IPS-11a (cell line): ENCODE results near the gene LAIR1.
"Not testable (repeated sequence)": the region's sequence is repeated elsewhere in the genome, so short reads cannot be mapped to it uniquely, and the experiment has no call there.

Experiments used
- H3K4me3 ChIP-seq: one replicate; pipeline ENCODE4 v1.5.1; 2013; ENCODE audit warnings: low read depth, low read length, control low read depth

Gene LAIR1

DNA sequence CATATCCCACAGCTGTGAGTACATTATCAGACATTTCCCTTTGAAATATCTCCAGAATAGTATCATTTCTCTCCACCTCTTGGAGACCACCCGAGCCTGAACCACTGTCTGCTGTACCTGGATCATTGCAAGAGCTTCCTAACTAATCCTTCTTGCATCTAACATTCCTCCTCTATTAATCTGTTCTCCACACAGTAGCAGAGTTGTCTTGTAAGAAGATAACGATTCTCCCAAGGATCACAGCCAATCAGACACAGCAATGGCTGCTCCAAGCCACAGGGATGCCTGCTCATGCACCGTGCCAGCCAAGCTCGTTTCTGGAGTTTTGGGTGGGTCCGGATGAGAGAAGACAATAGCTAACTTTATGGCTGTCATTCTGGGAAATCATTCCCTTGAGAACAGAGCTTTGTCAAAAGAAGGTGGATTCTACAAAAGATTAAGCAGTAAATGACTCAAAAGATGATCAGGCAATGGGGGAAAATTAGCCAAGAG, 14.5 kb upstream of the LAIR1 start:
- no peak overlapping the region for H3K4me3 ChIP-seq

DNA sequence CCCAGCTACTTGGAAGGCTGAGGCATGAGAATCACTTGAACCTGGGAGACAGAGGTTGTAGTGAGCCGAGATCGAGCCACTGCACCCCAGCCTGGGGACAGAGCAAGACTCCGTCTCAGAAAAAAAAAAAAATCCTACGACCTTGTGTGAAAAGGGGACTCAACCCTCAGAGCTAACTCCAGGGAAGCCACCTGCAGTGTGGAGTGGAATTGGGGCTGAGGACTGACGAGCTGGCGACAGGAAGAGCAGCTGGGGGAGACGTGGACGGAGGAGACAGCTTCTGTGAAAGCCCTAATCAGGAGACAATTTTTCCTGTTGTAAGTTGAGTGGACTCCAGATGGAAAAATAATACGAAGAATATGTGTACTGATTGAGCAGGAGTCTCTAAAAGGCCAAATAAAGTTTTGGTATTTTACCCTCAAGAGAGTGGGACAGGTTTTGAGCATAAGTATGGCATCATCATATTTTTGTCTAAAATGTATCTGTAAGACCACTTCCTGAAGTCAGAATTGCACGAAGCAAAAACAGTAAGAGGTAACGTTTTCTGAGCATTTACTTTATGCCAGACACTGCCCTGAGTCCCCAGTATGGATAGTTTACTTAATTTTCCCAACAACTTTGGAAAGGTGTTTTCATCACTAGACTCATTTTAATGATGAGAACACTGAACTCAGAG, 12.0 kb upstream of the LAIR1 start:
- H3K4me3 ChIP-seq, result no peak overlapping the region

DNA sequence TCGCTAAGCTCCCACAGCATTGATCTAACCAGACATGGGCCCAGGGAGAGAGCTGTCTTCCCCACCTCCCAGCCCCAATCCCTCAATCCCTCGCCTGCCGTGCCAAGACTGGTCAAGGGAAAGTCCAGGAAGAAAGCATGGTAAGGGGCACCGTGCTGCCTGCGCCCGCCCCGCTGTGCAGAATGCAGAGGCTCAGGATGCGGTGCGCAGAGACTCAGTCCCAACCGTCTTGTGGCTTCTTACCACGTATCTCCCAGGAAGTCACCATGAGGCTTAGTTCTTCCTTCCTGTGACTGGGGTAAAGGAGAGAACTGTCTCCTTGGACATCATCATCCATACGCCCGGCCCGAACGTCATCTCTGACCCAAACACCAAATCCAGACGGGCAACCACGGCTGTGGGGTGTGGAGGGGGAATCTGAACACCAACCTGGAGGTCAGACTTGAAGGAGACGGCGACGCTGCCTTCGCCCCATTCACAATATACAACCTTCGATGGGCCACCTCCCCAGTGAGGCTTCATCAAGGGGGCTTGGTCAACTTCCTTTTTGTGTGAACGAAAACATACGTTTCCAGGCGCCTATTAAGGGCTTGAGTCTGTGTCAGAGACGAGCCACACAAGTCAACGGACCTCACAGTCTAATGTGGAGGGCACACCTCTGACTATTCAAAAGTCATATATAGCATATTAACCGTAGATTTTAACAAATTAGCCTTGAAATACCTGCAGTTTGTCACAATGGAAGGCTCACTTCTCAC, 10.6 kb upstream of the LAIR1 start:
- not testable (repeated sequence) for H3K4me3 ChIP-seq

DNA sequence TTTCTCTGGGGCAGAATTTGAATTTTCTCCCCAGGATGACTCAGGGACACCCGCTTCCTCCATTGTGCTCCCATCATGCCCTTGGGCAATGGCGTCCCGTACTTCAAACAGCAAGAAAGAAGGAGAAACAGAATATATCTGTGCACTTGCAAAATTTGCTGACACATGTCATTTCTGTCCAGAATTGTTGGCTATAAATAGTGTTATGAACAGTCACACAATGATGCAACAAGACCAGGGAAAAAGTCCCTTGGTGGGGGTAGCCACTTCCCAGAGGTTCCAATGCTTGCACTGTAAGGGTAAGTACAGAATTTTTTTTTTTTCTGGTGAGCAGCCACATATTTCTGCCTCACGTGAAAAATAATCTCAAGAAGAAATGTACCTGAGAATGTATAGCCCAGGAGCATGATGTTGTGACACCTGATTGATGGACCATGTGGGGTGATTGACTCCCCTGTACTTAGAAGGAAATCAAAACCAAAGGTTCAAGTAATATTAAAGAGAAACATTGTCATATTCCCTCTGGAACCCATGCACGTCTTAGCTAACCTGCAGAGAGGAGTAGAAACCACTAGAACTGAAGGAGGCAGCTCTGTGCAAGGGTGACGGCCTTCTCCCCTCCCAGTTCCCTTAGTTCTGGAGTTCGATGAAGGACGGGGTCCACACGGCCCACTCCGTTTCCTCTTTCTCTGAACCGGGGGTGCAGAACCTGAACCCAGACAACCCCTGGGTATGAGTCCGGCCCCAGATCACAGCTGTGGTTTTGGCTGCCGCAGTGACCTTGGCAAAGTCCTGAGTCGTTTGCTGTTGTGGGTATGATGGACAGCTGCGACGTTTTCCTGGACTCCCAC, 9.3 kb upstream of the LAIR1 start:
- no peak overlapping the region for H3K4me3 ChIP-seq

DNA sequence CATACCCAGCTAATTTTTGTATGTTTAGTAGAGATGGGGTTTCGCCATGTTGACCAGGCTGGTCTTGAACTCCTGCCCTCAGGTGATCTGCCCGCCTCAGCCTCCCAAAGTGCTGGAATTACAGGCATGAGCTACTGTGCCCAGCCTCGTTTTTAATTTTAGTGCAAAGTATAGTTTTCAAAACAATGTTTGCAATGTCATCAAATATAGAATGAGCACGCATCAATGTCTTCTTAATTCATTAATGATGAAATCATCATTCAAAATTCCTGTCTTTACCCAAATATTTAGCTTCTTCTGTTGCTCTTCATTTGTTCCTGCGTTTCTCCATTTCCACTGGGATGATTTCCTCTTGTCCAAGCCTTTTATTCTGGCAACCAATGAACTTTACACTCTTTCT, 6.7 kb upstream of the LAIR1 start:
- not testable (repeated sequence) for H3K4me3 ChIP-seq

DNA sequence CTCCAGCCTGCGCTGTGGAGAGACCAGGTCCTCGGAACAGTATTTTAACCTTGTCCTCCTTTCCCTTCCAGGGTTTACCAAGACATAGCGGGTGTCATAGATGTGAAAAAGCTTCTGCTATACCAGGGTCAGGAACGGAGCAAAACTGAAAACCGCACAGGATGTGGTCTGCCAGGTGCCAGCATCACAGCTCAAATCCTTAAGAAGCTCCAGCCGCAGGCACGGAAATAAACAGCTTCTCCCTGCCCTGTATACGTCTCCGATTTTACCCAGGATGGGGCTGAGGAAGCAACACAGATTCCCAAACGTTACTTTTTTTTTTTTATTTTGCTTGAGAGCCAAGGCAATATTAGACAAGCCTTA, 5.7 kb upstream of the LAIR1 start:
- H3K4me3 ChIP-seq, result not testable (repeated sequence)

DNA sequence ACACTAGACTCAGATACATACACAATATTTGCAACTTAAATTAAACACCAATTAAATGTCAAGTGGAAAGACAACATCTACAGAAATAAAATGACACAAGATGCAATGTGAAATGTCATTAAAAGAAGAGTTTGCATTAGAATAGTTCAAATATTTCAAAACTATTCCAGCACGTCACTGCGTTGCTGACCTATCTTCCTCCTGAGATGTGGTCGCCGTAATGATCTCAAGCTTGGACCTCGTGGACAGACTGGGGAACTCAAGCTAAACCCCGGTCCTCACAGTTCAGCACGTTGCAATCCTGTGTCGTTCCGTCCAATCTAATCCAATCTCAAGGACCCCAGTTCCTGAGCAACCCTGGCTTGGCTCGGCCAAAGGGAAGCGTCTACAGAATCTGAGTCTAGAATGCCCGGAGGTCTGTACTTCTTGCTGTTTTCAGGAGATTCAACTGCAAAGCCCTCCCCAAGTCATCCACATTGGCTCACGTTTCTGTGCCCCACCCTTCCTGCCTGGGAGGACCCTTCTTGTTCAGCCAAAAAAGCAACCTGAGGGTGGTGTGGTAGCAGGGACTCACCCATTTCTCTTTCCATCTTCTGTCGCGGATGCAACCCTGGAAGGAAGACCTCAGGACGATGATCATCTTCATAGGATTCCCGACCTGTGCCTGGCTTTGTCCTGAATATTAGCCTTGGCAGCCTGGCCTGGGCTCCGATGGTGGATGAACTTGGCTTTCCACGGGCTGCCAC, 5.1 kb upstream of the LAIR1 start:
- not testable (repeated sequence) for H3K4me3 ChIP-seq

DNA sequence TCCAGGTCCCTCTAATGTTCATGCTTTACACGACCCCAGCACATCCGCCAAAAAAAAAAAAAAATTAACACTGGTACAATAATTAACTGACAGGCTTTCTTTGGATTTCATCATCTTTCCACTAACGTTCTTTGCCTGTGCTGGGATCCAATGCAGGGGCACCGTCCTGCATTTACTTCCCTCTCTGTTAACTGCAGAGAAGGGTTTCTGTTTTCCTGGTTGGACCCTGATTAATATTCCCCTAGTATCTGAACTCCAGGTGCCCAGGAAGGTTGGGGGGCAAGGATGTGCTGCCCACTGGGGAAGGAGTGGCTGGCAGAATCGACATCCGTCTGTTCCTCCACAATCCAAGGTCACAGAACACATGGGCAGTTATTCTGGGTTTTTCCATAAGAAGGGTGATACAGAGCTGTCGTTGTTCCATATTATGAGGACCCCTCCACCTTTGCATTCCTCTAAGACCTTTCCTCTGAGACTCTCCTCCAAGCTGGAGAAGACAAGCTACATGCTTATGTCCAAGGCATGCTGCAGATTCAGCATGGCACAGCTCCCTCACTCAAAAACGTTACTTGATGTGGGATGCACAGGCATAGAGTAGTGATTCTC, 4.5 kb upstream of the LAIR1 start:
- H3K4me3 ChIP-seq, result no peak overlapping the region

DNA sequence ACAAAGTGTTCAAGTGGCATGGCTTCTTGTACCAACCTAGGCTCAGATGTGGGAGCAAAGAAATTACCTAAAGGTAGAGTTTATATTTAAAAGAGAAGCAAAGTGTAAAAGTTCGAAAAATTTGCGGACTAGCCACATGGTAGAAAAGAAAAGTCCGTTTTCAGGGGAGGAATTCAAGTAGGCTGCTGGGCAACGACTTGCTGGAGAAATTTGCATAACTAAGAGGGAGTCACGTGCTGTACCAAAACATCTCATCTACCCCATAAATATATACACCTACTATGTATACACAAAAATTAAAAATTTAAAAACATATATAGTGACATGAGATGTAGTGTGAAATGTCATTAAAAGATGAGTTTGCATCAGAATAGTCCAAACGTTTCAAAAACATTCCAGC, 2.1 kb upstream of the LAIR1 start:
- no peak overlapping the region for H3K4me3 ChIP-seq

DNA sequence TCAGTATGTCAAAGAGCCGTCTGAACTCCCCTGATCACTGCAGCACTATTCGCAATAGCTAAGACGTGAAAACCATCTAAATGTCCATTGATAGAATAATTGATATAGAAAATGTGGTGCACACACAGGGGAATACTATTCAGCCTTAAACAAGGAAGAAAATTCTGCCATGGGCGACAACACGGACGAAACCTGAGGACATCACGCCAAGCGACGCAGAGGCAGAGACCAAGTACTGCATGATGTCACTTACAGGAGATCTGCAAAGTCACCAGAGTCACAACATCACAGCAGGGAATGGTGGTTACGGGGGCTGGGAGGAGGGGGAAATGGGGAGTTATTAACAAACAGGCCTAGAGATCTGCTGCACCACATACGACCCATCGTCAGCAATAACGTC, 1.1 kb upstream of the LAIR1 start:
- not testable (repeated sequence) for H3K4me3 ChIP-seq

DNA sequence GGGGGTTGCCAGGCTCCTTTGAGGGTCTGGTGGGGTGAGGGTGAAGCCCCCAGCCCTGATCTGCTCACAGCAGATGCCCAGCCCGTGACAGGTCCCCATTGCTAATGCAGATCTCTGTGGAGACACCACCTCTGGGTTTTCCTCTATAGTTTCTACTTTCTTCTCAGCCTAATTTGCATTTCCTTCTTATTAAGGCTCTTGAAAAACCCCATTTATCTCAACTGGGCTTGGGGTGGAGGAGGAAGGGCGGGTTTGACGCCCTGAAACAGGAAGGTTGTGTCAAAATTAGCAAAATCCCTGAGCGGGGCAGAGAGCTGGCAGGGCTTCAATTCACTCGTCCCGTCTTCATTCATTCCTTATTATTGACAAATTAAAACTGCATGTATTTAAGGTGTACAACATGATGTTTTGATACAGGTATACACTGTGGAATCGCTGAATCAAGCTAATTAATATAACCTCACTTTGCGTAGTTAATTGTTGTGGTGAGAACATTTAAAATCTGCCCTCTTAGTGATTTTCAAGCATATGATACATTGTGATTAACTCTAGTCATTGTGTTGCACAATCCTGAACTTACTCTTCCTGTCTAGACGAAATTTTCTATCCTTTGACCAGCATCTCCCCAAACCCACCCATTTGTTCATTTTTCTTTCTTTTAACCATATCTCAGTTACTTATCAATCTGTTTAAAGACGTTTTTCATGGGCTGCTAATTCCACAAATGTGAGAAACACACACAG, 2.9 kb downstream of the LAIR1 start:
- H3K4me3 ChIP-seq, result not testable (repeated sequence)

DNA sequence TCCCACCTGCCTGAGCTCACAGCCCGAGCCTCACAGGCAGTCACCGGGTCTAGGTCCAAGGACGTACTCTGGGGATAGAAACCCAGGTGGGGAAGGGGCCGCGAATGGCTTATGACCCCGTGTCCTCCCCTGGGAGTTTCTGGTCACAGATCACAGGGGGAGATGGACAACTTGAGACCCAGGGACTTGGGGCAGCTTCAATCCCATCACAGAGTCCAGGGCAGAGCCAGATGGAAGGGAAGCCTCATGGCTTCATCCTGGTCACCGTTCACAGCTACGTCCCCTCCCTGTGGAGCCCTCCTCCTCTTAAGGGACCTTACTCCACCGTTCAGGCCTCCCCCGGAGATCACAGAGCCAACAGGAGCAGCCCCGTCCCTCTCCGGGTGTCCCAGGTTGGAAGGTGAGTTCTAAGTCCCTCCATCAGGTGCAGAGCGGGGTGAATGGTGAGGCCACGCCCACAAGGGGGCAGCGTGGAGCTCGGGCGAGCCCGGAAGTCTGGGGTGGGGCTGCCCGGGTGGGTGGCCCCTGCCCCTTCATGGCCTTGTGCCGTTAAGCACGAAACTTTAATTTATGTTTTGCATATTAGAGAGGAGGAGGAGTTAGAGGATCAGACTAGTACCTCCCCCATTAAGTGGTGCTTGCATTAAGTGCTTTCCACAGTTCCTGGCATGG, 5.4 kb downstream of the LAIR1 start:
- H3K4me3 ChIP-seq, result not testable (repeated sequence)

DNA sequence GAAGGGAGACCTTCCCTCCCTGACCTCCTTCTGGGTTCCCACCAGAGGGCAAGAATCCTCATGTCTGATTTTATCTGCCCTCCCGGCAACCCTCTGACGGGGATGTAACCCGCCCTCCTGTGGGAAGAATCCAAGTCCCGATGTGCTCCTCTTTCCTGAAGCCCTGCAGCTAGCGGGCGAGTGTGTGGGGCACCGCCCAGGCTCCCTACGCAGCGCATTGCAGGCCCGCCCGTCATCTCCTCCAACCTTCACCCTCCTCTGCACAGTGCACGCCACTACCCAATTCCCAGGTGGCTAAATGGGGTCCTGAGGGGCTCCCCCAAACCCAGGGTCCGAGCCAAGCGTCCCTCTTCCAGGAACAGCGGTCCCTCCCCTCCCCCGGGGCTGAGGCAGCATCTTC, 7.3 kb downstream of the LAIR1 start:
- no peak overlapping the region for H3K4me3 ChIP-seq

DNA sequence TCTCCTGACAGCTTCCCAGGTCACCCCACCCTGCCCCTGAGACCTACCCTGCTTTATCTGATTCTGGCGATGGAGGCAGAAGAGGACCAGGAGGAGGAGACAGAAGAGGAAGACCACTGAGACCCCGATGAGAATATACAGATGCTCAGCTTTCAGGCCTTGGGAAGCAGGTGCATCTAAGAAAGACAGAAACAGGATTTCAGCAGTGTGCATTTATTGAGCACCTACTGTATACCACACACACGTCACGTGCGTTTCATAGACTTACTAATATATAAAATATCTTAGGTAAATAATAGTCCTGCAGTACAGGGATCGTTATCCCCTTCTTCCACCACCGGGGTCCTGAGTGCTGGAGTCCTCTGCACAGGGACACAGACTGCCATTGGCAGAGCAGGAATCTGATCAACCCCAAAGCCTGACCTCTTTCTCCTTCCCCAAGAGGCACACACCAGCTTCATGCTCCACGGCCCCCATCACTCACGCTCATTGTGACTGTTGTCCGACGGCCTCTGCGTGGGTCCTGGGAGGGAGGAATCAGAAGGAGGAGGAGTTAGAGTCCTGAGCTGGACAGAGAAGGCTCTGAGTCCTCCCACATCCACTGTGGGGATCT, 8.2 kb downstream of the LAIR1 start:
- no peak overlapping the region for H3K4me3 ChIP-seq

DNA sequence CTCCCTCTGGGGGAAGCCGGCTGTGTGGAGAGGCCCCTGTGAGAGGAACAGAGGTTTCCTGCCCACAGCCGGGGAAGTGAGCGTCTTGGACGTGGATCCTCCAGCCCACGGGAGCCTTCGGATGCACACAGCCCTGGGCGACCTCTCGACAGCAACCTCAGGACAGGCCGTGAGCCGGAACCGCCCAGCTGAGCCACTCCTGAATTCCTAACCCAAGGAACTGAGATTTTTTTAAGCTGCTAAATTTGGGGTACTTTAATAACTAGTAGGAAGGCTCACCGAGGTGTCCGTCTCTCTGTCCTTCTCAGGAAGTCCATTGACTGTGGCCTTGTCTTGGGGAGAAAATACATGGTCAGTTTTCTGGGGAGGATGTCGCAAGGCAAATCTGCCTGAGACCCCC, 9.1 kb downstream of the LAIR1 start:
- no peak overlapping the region for H3K4me3 ChIP-seq

DNA sequence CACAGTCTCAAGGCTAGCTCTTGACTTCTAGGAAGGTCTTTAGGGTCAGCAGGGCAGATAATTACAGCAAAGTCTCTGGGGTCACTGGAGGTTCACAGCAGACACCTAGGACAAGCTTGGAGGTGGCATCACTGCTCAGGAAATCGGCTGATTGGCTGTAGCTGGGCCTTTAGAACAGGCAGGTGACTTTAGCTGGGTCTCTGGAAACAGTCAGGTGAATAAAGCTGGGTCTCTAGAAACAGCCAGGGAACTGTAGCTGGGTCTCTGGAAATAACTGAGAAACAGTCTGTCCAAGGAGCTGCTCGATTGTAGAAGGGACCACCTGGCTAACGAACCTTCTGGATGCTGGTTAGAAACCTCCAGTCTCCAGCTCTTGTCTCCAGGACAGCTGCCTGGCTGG, 10.0 kb downstream of the LAIR1 start:
- no peak overlapping the region for H3K4me3 ChIP-seq

DNA sequence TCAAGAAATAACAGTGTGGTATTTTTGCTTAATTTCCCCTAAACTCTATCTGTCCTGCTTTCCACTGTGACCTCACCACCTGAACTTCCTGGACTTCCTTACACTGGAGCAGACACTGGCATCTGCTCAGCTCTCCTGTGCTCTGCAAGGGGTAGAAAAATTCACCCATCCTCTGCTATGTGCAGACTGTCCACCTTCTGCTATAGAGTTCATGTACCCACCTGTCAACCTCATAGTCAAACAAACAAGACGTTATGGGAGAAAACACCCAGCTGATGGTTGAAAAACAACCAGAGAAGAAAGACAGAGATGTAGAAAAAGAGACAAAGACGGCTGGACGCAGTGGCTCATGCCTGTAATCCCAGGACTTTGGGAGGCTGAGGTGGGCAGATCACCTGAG, 12.2 kb downstream of the LAIR1 start:
- H3K4me3 ChIP-seq, result no peak overlapping the region

DNA sequence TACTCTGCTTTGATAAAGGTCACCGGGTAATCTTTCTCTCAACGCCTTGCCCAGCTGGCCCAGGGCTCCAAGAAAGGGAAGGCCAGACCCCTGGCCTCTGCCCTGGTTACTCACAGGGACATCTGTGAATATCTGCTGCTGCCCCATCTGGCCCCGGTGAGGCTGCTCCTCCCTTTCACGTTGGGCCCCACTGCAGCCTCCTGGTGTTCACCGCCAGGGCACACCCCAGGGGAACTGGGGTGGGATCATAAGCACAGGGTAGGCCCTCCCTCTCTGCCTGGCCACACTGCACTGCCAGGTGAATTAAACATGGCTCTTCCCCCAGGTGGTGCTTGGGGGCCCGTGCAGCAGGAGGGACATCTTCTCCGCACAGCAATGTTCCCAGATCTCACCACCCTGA, 12.7 kb downstream of the LAIR1 start:
- H3K4me3 ChIP-seq, result no peak overlapping the region

DNA sequence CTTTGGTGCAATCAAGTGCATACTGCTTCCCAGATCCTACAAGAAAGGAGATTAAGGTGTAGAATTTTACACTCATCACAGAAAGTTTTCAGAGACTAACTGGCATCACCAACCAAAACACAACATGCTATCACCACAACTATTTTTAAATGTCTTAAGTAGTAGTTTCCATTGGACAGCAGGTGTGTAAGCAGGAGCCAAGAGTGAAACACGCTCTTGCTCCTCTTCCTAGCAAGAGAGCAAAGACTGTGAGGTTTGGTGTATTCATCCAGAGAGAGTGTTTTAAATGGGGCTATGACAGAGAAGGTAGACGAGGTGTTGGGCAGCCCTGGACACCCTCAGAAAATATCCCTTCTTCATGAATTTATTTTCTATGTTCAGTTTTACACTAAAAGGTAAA, 13.3 kb downstream of the LAIR1 start:
- no peak overlapping the region for H3K4me3 ChIP-seq
